ENCODE data around the gene RFNG. TPM values are rescaled to one million over a fixed set of nuclear protein-coding genes. Genes with fewer than 3 reads are reported as not detected.
A peak's percentile ranks its signal among the peaks of the same experiment; 100 is the strongest.

Gene RFNG
- total and polyA plus RNA-seq, 8 donors = 18.2 to 59.1 (median 29.6) TPM

- FAIRE-seq = no peak
- intact Hi-C loops (cut with DNase I) = no loop called here
- no peak overlapping the region for H3K4me3 ChIP-seq
- ATAC-seq = no peak
- H3K27ac ChIP-seq = no peak overlapping the region
- H3K36me3 ChIP-seq = peaks cover 5 to 48% (median 30%) of the 10 kb centered on the region in 3 donors
- TF ChIP-seq CTCF (IDR thresholded peaks at IDR 0.05) = no peak
- peaks cover 5 to 8% (median 7%) of the 10 kb centered on the region in 3 donors for H3K4me1 ChIP-seq
- H3K9me3 ChIP-seq = no peaks in the 10 kb centered on the region
- WGBS, 2 donors = 93% methylated on average over 12 to 23 of the region's 23 CpGs
- H3K27me3 ChIP-seq = no peaks in the 10 kb centered on the region
- DNase-seq = peak in 3 of 6 donors; percentile 12 to 79 (median 21)
Measured at GRCh38 chr17:82092094-82092586, 40.5 kb upstream of the RFNG start.

- intact Hi-C loops (cut with DNase I) = no loop called here
- H3K27ac ChIP-seq = no peak overlapping the region
- no peak for TF ChIP-seq CTCF (IDR thresholded peaks at IDR 0.05)
- H3K4me3 ChIP-seq = no peak overlapping the region
- peaks cover 0 to 1% (median 0%) of the 10 kb centered on the region in 3 donors for H3K4me1 ChIP-seq
- no peak for ATAC-seq
- H3K9me3 ChIP-seq = no peaks in the 10 kb centered on the region
- H3K36me3 ChIP-seq = peaks cover 5 to 49% (median 30%) of the 10 kb centered on the region in 3 donors
- peak in 2 of 6 donors; percentile 10 to 79 for DNase-seq
- WGBS, 2 donors = 93 to 96% methylated on average over 37 of the region's 37 CpGs
- H3K27me3 ChIP-seq = no peaks in the 10 kb centered on the region
- FAIRE-seq = no peak
Measured at GRCh38 chr17:82091264-82092066, 39.9 kb upstream of the RFNG start.

DNA sequence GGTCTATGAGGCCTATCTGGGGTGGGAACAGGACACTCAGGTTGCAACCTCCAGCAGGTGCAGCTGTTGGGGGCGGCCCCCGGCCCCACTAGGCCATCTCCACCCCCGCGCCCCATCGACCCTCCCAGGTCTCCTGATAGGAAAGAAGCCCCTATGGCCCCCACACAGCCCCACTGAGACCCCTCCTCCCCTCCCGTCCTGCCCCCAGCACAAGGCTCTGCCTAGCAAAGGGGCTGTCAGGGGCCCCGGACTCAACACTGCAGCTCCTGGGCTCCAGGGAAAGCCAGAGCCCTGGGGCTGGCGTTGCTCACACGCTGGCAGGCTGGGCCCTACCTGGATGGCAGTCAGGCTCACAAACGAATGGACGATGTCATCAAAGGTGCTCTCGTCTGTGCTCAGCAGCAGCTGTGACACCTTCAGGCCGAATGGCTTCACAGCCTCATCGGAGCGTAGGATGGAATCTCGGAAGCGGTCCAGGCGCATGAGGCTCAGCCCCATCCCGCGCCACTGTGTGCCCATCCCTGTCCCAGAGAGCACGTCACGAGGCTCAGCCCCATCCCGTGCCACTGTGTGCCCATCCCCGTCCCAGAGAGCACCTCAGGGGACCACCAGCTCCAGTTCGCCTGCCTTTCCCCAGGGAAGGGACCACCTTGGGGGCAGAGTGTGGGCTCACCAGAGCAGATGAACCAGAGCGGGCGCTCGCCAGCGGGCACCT lies 39.1 kb upstream of the RFNG start:
- Histone ChIP-seq H3K4me3 (no peak overlapping the region), H3K4me1 (no peaks in the 10 kb centered on the region), H3K36me3 (peaks cover 5 to 57% (median 34%) of the 10 kb centered on the region in 3 donors), H3K27me3 (no peaks in the 10 kb centered on the region), H3K9me3 (no peaks in the 10 kb centered on the region), H3K27ac (no peak overlapping the region)
- FAIRE-seq = no peak
- 94 to 96% methylated on average over 29 of the region's 29 CpGs for WGBS, 2 donors
- peak in 1 of 6 donors; percentile 61 for DNase-seq
- intact Hi-C loops (cut with DNase I) = no loop called here
- no peak for ATAC-seq
- TF ChIP-seq CTCF (IDR thresholded peaks at IDR 0.05) = no peak

- DNase-seq (peak in 2 of 6 donors; percentile 24 to 75), ATAC-seq (no peak), FAIRE-seq (no peak)
- no peaks in the 10 kb centered on the region for H3K27me3 ChIP-seq
- H3K4me1 ChIP-seq = no peaks in the 10 kb centered on the region
- TF ChIP-seq CTCF (IDR thresholded peaks at IDR 0.05) = no peak
- H3K4me3 ChIP-seq = no peak overlapping the region
- peaks cover 5 to 58% (median 37%) of the 10 kb centered on the region in 3 donors for H3K36me3 ChIP-seq
- no peaks in the 10 kb centered on the region for H3K9me3 ChIP-seq
- intact Hi-C loops (cut with DNase I) = no loop called here
- 92 to 95% methylated on average over 29 of the region's 29 CpGs for WGBS, 2 donors
- no peak overlapping the region for H3K27ac ChIP-seq
Measured at GRCh38 chr17:82089723-82090548, 38.3 kb upstream of the RFNG start.

Measured in pancreas (tissue), 10 donors.